K562 (cell line): ENCODE results near the gene HPCAL1.

Source experiments
- CTCFL ChIP-seq: IDR thresholded peaks from 2 replicates; pipeline ENCODE4 v1.6.1; 2011; ENCODE audit warnings: borderline replicate concordance, low read depth, mild to moderate bottlenecking, moderate library complexity, low read length; ENCODE audit not compliant: insufficient read depth, poor library complexity, severe bottlenecking
- EZH2 ChIP-seq: IDR thresholded peaks from 2 replicates; pipeline ENCODE4 v1.6.1; 2012; ENCODE audit warnings: low read depth, mild to moderate bottlenecking, inconsistent platforms, low read length, borderline replicate concordance
- FOXP4 ChIP-seq: sonication (generic); formaldehyde crosslinking; IDR thresholded peaks from 2 replicates; pipeline ENCODE4 v1.8.0; 2022; ENCODE audit warnings: mild to moderate bottlenecking, missing genetic modification reagents, borderline replicate concordance
- SMC3 ChIP-seq: conservative IDR thresholded peaks from 2 replicates; pipeline ENCODE4 v1.6.1; 2011; ENCODE audit warnings: low read depth, low read length, improper control_type of control experiment; ENCODE audit not compliant: insufficient read depth
- SP1 ChIP-seq: sonication (generic); formaldehyde crosslinking; IDR thresholded peaks from 2 replicates; pipeline ENCODE4 v1.8.1; 2022; ENCODE audit warnings: mild to moderate bottlenecking, missing genetic modification reagents
- TSHZ1 ChIP-seq: fragments of 250-450 bp; sonication (Bioruptor Pico); IDR thresholded peaks from 2 replicates; pipeline ENCODE4 v1.4.0; 2020; ENCODE audit warnings: mild to moderate bottlenecking, moderate library complexity
- YY1 ChIP-seq, 3 experiments: IDR thresholded peaks; 2 replicates each; pipeline ENCODE4 v1.6.1; 2011; ENCODE audit warnings: low read length in 2 of 3, mild to moderate bottlenecking in 2 of 3, moderate library complexity in 2 of 3, borderline replicate concordance in 1 of 3, control low read depth in 1 of 3, low read depth in 1 of 3; ENCODE audit not compliant: insufficient read depth in 3 of 3, insufficient replicate concordance in 2 of 3, control insufficient read depth in 1 of 3, insufficient read length in 1 of 3; ENCODE audit errors: extremely low read depth in 1 of 3
- ZBTB5 ChIP-seq: fragments of 450-650 bp; IDR thresholded peaks from 2 replicates; pipeline ENCODE4 v1.6.1; 2017; ENCODE audit warnings: antibody characterized with exemption
- ZNF830 ChIP-seq: fragments of 250-450 bp; sonication (Bioruptor Pico); IDR thresholded peaks from 2 replicates; pipeline ENCODE4 v1.5.0; 2021; ENCODE audit warnings: mild to moderate bottlenecking

GRCh38 chr2:10381997-10382353 lies 79.3 kb downstream of the HPCAL1 start:
- TF ChIP-seq SMC3 (no peak), EZH2 (no peak), CTCFL (no peak), SP1 (CRISPR knock-in tag) (no peak), YY1 (IDR thresholded peaks at IDR 0.05; ENCODE audit: borderline replicate concordance in 1 of 3, control insufficient read depth in 1 of 3, extremely low read depth in 1 of 3, insufficient read depth in 3 of 3, insufficient read length in 1 of 3, insufficient replicate concordance in 2 of 3, low read depth in 1 of 3, low read length in 2 of 3) (no peak), FOXP4 (CRISPR knock-in tag) (no peak), ZBTB5 (no peak), ZNF830 (CRISPR knock-in tag) (no peak), TSHZ1 (CRISPR knock-in tag) (no peak)
